ENCODE data around the gene FNDC10.

Gene FNDC10

GRCh38 chr1:1615256-1616044 is 15.5 kb upstream of the FNDC10 start, which contains the start of gene MIB2:
Gene MIB2, plus strand, starts transcription at chr1:1615500. Its CDS starts 7,953 bp downstream, at chr1:1623453.
- peak; percentile 95 for DNase-seq

GRCh38 chr1:1614954-1615255 is 15.0 kb upstream of the FNDC10 start:
- no peak for DNase-seq

GRCh38 chr1:1614204-1614953 is 14.4 kb upstream of the FNDC10 start:
- no peak for DNase-seq

- no peak for DNase-seq
Measured at GRCh38 chr1:1613509-1614082, 13.7 kb upstream of the FNDC10 start.

DNA sequence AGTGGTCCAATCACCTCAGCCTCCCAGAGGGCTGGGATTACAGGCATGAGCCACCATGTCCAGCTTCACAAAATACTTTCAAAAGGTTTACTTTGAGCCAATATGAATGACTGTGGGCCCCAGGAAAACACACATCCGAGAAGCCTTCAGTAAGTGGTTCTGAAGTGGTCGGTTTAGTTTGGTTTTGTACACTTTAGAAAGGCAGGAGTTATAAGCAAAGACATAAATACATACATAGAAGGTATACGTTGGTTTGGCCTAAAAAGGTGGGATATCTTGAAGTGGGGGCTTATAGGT is 12.1 kb upstream of the FNDC10 start:
- DNase-seq = no peak

DNA sequence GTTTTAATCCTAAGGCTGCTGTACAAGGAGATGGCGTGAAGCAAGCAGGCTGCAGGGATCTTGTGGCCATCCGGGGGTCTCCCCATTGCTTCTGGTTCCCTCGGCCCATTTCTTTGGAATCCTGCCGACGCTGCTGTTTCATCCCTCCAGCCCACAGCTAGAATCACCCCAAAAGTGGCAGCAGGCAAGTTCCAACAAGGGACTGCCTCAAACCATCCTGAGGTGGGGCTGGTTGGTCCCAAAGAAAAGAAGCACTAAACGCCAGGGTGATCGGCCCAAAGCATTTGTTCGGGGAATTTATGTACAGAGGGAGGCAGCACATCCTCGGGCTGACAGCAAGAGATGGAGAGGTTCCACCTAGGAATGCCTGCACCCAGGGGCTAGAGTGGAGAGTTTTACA is 10.9 kb upstream of the FNDC10 start:
- DNase-seq = no peak

DNA sequence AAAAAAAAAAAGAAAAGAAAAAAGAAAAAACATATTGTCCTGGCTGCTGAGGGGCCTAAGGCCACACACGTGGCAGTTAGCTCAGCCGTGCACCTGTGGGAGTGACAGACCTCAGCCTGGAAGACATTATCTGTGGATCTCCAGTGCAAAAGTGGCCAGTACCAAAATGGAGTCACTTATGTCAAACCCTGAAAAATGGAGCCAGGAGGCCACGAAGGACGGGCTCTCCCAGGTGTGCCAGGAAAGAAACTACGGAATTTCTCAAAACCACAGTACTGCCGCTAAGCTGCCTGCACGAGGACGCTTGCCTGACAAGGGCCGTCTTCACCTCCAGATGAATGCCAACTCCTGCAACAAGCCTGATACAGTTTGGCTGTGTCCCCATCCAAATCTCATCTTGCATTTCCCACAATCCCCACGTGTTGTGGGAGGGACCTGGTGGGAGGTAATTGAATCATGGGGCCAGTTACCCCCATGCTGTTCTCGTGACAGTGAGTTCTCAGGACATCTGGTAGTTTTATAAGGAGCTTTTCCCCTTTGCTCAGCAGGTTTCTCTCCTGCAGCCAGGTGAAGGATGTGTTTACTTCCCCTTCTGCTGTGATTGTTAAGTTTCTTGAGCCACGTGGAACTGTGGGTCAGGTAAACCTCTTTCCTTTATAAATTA is 10.0 kb upstream of the FNDC10 start:
- no peak for DNase-seq

GRCh38 chr1:1606232-1606631 is 6.3 kb upstream of the FNDC10 start:
- DNase-seq = no peak

DNA sequence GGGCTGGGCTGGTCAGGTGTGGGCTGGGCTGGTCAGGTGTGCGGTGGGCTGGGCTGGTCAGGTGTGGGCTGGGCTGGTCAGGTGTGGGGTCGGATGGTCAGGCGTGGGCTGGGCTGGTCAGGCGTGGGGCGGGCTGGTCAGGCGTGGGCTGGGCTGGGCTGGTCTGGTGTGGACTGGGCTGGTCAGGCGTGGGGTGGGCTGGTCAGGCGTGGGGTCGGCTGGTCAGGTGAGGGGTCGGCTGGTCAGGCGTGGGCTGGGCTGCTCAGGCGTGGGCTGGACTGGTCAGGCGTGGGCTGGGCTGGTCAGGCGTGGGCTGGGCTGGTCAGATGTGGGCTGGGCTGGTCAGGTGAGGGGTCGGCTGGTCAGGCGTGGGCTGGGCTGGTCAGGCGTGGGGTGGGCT is 5.8 kb upstream of the FNDC10 start:
- DNase-seq = no peak

DNA sequence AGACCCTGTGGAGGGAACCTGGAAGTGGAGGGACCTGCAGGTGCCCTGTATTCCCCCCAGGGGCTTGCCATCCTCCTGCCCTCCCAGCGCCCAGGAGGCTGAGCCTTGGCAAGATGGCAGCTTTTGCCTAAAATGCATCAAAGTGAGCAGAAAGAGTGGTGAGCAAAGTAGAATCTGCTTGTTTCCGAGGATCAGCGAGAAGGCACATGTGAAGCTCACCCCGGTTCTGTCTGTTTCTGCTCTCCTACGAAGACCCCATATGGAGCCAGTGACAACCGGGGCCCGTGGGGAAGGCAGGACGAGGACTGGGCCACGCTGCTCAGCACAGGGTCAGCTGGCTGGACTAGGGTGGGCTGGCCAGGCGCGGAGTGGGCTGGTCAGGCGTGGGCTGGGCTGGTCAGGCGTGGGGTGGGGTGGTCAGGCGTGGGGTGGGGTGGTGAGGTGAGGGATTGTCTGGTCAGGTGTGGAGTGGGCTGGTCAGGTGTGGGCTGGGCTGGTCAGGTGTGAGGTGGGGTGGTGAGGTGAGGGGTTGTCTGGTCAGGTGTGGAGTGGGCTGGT is 5.2 kb upstream of the FNDC10 start:
- no peak for DNase-seq

GRCh38 chr1:1604374-1605033 is 4.6 kb upstream of the FNDC10 start:
- DNase-seq = no peak

- no peak for DNase-seq
Measured at GRCh38 chr1:1603671-1604373, 3.9 kb upstream of the FNDC10 start.

DNA sequence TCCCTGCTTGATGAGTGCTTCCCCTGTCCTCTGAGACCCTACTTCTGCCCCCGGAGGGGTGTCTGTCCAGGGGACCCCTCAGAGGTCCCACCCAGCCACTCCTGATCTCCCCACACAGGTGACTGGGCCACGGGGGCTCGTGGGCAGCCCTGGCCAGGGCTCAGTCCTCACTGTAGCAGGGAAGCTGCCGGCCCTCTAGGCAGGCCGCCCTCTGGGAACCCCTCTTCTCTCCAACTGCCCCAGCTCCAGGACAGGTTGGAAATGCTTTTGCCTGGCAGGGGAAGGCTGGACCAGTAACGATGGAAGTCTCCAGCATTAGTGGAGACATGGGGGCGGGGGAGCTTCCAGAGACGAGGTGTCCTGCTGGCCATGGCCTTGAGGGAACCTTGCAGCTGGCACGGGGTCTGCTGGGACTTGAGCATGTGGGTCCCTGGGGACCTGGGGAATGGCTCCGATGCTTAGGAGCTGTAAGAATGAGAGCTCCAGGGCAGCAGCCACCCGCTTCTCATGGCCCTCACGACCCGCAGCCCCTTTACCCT is 3.1 kb upstream of the FNDC10 start:
- DNase-seq = no peak

DNA sequence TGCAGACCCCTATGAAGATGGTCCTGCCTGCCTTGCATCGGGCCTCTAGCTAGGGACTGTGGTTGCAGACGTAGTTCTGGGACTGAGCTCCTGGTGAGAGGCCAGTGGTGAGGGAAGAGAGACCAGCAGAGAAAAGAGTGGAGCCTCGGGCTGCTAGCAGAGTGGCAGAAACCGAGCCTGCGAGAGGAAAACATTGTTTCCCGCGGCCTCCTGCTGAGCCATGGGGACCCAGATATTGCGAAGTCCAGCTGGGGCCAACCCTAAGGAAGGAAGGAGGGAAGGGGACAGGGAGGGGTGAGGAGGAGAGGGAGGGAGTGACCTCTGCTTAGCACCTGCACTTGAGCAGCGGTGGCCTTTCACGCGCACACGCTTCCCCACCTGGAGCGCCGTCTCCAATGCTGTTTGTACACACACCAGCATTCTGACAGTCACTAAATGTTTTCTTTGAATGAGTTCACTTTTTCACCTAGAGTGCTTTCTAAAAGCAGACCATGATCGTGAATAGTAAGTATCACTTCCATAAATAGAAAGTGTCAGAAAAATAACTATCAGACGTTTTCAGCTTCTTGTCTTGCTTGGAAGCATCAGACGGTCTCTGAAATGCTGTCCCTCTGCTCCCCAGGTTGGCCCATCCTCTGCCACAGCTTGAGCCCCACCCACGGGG is 2.5 kb upstream of the FNDC10 start:
- no peak for DNase-seq

DNA sequence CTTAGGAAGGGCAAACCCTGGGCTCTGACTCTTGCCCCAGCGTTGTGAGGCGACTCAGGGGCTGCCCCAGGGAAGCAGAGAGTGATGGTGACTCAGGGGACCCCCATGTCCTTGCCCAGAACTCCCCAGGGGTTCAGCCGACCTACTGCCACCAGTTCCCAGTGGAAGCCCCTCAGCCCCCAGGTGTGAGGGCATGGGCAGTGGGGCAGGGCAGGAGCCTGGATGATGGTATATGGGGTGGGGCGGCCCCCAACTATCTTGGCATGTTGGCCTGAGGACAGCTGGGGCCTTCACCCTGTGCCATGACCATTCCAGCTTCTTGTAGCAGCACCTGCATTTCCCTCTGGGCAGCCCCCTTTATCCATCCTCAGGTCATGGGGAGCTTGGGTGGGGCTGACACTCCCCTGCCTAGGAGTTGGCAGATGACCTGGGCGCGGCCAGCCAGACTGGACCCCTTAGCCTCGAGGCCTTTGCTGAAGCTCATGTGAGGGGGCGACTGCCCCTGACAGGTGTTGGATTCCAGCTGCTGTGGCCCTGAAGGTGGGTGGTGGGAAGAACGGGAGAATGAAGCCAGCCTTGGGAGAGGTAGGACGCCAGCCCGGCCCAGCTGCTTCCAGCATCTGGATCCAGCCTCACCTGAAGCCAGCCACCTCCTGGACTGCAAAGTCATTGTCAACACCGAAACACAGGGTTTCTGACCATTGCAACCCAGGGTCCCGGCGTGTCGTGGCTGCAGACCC is 1.8 kb upstream of the FNDC10 start:
- DNase-seq = no peak

DNA sequence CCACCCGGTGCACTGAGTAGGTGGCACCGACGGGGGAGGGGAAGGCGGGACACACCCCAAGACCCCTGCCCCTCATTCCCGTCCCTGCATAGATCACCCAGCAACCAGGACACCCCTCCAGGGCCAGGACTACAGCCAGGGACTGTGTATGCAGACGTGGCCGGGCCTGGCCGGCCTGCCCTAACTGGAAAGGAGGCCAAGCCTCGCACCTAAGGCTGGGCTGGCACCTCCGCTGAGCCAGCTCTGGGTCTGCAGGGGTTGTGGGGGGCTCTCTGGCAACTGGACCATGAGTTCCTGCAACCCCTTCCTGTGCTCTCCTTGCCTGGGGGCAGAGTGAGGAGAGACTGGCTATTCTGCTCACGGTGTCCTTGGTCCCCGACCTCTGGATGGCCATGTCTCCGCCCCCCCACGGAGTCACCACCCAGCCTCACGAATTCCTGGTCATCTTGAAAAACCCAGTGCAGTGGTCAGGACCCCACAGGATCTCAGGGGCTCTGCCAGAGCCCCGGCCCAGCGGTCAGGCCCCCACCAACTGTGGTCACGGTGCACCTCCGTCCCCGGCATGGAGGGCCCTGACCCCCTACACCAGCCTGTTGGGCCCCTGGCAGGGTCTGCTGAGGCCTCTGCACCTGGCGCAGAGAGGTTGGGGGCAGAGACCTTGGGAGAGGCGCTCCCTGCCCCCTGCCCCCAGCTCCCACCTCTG is 1.1 kb upstream of the FNDC10 start:
- no peak for DNase-seq

GRCh38 chr1:1599030-1599934 is 653 bp downstream of the FNDC10 start:
- no peak for DNase-seq

GRCh38 chr1:1598720-1599029 is 1.3 kb downstream of the FNDC10 start:
- no peak for DNase-seq

DNA sequence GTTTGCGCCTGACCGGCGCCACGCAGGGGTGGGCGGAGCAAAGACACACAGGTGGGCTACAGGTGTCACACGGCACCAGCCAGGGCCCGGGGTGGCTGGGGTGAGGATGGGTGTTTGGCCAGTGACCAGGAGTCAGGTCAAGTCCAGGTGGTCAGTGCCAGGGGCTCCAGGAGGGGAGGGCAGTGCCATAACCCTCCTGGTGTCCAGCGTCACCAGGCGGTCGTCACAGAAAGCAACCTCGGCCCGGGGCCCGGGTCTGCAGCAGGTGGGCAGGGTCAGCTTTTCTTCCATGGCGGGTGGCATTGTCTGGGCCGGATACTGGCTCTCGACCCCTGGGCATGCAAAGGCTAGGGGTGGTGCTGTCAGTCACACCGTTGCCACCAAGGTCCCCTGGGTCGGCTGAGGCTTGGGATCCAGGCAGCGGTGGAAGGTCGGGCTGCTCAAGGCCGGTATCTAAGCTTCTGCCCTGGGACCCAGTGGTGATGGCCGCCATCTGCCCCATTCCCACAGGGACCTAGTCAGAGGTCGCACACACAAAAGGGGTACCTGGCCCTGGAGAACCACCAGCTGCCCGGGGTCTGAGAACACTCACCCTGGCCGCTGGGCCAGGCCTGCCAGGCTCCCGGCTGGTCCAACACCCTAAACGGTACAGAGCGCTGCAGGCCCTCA is 1.8 kb downstream of the FNDC10 start:
- DNase-seq = no peak

Data from NCI-H2029 (cell line).